BJ (cell line): ENCODE data around the gene C10orf143. TPM values are rescaled to one million over a fixed set of nuclear protein-coding genes. Genes with fewer than 3 reads are reported as not detected.

Experiments used
- CTCF ChIA-PET: fragments of 350-600 bp; formaldehyde crosslinking; extraction: SDS; loops from one replicate; lab custom pipeline; 2021; ENCODE audit warnings: antibody characterized with exemption, inconsistent platforms; lab: Yijun Ruan, JAX
- POLR2A ChIA-PET: fragments of 300-600 bp; sonication (Branson Sonifier 250); formaldehyde crosslinking; extraction: SDS; loops from one replicate; lab custom pipeline; 2021; ENCODE audit warnings: antibody characterized with exemption; lab: Charles Lee
- DNase-seq: peaks from one replicate; pipeline ENCODE4 v3.0.0-alpha.2; 2011; ENCODE audit warnings: low read depth
- H3K27me3 ChIP-seq: 2 replicates; pipeline ENCODE4 v1.6.0; 2011; ENCODE audit warnings: low read length; ENCODE audit not compliant: control insufficient read depth, insufficient read depth
- H3K36me3 ChIP-seq: 2 replicates; pipeline ENCODE4 v1.5.1; 2011; ENCODE audit warnings: low read length; ENCODE audit not compliant: control insufficient read depth, insufficient read depth
- H3K4me3 ChIP-seq: 2 replicates; pipeline ENCODE4 v1.5.1; 2011; ENCODE audit warnings: low read depth, mild to moderate bottlenecking, control low read depth, low read length
- CTCF ChIP-seq: IDR thresholded peaks from 2 replicates; pipeline ENCODE4 v1.5.1; 2011; ENCODE audit warnings: low read depth, mild to moderate bottlenecking, control low read depth, inconsistent platforms, low read length, moderate library complexity; ENCODE audit not compliant: insufficient read depth
- polyA plus RNA-seq: library from polyadenylated mRNA; depleted of rRNA; stranded (reverse); fragments of >200 nt; gene quantifications from 2 replicates; pipeline ENCODE4 v1.2.3, GENCODE V29; 2011

Gene C10orf143
- polyA plus RNA-seq, 1 experiment, result 2.0 TPM

- no peaks in the 10 kb centered on the region for H3K36me3 ChIP-seq
- CTCF ChIA-PET, result interaction anchor here (1.3 kb wide), 1 partner anchor 9 kb away, joined by 3 read pairs; no protein-coding TSS in a partner anchor
- DNase-seq, result no peak
These were observed 81.4 kb downstream of the C10orf143 start for GRCh38 chr10:130029209-130029608.

GRCh38 chr10:130028465-130028819, 82.2 kb downstream of the C10orf143 start:
- H3K4me3 ChIP-seq, result no peak overlapping the region
- H3K27me3 ChIP-seq, result no peaks in the 10 kb centered on the region
- ChIA-PET POLR2A (no interaction called here), CTCF (interaction anchor here (1.3 kb wide), 1 partner anchor 9 kb away, joined by 3 read pairs; no protein-coding TSS in a partner anchor)
- no peaks in the 10 kb centered on the region for H3K36me3 ChIP-seq
- DNase-seq, result no peak
- no peak for TF ChIP-seq CTCF

More at GRCh38 chr10:130029209-130029608, 81.4 kb downstream of the C10orf143 start:
- POLR2A ChIA-PET, result no interaction called here
- Histone ChIP-seq H3K4me3 (no peak overlapping the region), H3K27me3 (no peaks in the 10 kb centered on the region)
- no peak for TF ChIP-seq CTCF

- POLR2A ChIA-PET, result no interaction called here
- no peaks in the 10 kb centered on the region for H3K27me3 ChIP-seq
- no peaks in the 10 kb centered on the region for H3K36me3 ChIP-seq
- H3K4me3 ChIP-seq, result no peak overlapping the region
- TF ChIP-seq CTCF, result no peak
- DNase-seq, result no peak
- CTCF ChIA-PET, result interaction anchor here (1.3 kb wide), 1 partner anchor 10 kb away, joined by 3 read pairs; no protein-coding TSS in a partner anchor
These were observed 82.7 kb downstream of the C10orf143 start for GRCh38 chr10:130027716-130028464.

- H3K4me3 ChIP-seq, result no peak overlapping the region
- H3K36me3 ChIP-seq, result no peaks in the 10 kb centered on the region
- no peaks in the 10 kb centered on the region for H3K27me3 ChIP-seq
- no peak for DNase-seq
- CTCF ChIA-PET, result no interaction called here
- TF ChIP-seq CTCF, result no peak
- POLR2A ChIA-PET, result no interaction called here
These were observed 83.8 kb downstream of the C10orf143 start for GRCh38 chr10:130026670-130027456.

- ChIA-PET POLR2A (no interaction called here), CTCF (no interaction called here)
- H3K27me3 ChIP-seq, result no peaks in the 10 kb centered on the region
- H3K36me3 ChIP-seq, result no peaks in the 10 kb centered on the region
- TF ChIP-seq CTCF, result no peak
- H3K4me3 ChIP-seq, result no peak overlapping the region
- DNase-seq, result no peak
These were observed 84.7 kb downstream of the C10orf143 start for GRCh38 chr10:130025811-130026485.
